HG03045 (cell line): Measurements from ENCODE around the gene GSTCD.
"Not testable (repeated sequence)": the region's sequence is repeated elsewhere in the genome, so short reads cannot be mapped to it uniquely, and the experiment has no call there.

ENCODE experiments used
- ATAC-seq: cut with Tn5 transposase; IDR thresholded peaks from one replicate; pipeline ENCODE4 v1.9.1; 2021; ENCODE audit warnings: mild to moderate bottlenecking, moderate library complexity; ENCODE audit not compliant: unreplicated experiment

GSTCD gene

DNA sequence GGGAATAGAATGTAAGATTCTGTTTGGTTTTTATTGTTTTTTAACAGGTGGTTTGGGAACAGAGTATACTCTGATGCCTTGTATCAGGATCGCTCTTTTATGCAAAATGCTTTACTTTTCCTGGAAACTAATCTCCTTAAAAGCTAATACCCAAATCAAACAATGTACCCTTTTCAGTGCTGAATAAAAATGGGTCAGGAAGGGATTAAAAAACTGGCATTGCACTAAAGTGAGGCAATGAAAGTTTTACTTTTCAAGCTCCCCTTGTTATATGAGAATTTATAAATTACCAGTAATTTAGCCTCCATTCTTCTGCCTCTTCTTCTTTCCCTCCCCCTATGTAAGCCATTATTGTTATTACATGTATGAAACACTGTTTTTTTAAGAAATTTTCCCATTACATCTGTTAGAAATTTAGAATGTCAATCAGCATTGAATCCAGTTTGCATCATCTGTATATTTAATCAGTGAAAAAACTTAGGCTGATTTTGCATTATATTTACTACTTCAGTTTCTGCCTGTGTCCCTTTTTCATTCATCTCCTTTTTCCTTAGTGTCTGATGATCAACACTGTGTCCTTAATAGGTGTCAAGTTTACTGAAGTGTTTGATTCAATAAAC lies 97.0 kb downstream of the GSTCD start:
- no peak for ATAC-seq

- no peak for ATAC-seq
Measured at GRCh38 chr4:105807496-105807895, 98.9 kb downstream of the GSTCD start.

DNA sequence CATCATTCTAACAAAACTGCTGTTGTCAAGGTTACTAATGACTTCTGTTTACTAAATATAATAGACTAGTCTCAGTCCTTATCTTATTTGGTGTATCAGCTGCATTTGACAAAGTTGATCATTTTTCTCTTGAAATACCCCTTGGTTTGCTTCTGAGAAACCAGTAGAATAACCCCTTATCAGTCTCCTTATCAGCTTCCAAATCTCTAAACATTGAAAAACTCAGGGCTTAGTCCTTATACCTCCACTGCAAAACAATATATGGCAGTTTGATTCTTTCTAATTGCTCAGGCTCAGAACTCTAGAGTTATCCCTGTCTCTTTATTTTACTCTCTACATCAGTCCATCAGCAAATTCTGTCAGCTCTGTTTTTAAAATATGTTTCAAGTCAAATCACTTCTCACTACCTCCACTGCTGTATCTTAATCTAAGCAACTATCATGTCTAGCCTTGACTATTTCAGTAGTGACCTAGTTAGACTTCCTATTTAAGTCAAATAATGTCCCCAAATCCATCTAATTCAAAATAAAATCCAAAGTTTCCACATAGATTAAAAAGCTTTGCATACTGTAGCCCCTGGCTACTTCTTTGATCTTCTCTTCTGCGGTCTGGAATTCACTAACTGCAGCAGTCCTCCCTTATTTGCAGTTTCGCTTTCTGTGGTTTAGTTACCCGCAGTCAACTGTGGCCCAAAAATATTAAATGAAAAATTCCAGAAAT lies 99.6 kb downstream of the GSTCD start:
- ATAC-seq, result no peak

- no peak for ATAC-seq
Measured at GRCh38 chr4:105808750-105809041, 100.1 kb downstream of the GSTCD start.

DNA sequence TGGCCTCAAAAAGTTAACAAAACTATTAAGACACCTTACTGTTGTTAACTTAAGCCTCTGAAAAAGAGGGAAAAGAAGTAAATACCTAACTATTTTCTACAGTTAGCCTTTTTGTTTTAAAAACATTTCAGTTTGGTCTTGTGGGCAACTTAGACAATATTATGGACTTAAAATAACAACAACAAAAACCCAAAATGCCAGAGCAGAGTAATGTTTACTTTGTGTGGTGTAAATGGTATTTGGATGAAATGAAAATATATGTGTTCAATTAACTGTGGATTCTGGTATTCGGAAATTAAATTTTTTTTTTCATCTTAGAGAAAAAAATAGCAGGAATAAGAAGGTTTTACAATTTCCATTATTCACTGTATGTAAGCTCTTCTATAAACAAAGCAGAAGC lies 107.1 kb downstream of the GSTCD start:
- ATAC-seq, result no peak

DNA sequence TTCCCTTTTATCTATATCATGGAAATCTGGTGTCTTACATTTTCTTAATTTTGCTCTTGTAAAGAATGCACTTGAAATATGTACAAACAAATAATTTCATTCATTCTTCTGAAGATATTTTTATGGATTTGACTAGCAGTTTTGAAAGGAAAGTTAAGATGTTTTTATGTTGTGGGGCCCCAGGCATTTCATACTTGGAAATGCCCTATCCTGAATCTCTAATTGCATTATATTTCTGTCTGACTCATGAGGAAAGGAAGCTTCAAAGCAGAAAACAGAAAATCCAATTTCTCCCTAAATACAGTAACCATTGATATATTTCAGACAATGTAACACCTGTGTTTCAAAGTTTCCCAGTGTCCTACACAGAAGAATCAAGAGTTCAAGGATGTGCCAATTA lies 113.5 kb downstream of the GSTCD start:
- ATAC-seq, result no peak

GRCh38 chr4:105828074-105828473 lies 119.5 kb downstream of the GSTCD start:
- ATAC-seq, result no peak

DNA sequence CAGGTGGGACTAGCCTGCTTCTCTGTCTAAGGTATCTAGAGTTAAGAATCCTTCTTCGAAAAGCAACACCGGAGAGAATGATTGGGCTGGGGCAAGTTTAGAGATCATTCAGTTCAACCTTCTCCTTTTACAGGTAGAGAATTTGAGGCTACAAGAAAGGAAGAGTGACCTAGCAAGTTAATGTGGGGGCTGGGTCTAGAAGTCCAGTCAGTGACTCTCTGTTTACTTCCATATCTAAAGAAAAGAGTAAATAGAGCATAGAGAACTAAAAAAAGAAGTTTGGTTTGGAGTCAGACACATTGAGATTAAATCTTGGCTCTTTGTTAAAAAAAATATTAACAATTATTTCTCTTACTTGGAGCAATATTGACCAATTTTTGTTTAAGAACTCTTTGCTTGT lies 122.6 kb downstream of the GSTCD start:
- no peak for ATAC-seq

DNA sequence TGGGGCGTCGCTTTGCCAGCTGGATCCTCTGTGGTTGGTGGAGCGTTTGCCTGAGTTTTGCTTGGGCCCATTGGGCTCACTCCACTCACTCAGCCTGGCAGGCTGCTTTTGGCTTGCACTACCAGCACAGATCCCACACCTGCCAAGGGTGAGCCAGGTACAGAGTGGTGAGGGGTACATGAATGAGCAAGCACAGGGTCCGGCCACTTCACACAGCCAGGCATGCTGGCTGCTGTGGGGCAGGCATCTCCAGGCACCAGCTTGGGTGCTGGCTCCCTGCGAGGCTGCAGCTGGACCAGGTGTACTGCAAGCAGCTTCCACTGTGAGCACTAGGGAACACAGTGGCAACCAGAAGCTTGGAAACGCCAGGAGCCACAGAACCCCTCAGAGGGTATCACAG lies 126.6 kb downstream of the GSTCD start:
- ATAC-seq, result no peak

- no peak for ATAC-seq
Measured at GRCh38 chr4:105836537-105836936, 128.0 kb downstream of the GSTCD start.

GRCh38 chr4:105837037-105837436 lies 128.5 kb downstream of the GSTCD start:
- ATAC-seq, result no peak

GRCh38 chr4:105838082-105838481 lies 129.5 kb downstream of the GSTCD start:
- no peak for ATAC-seq

DNA sequence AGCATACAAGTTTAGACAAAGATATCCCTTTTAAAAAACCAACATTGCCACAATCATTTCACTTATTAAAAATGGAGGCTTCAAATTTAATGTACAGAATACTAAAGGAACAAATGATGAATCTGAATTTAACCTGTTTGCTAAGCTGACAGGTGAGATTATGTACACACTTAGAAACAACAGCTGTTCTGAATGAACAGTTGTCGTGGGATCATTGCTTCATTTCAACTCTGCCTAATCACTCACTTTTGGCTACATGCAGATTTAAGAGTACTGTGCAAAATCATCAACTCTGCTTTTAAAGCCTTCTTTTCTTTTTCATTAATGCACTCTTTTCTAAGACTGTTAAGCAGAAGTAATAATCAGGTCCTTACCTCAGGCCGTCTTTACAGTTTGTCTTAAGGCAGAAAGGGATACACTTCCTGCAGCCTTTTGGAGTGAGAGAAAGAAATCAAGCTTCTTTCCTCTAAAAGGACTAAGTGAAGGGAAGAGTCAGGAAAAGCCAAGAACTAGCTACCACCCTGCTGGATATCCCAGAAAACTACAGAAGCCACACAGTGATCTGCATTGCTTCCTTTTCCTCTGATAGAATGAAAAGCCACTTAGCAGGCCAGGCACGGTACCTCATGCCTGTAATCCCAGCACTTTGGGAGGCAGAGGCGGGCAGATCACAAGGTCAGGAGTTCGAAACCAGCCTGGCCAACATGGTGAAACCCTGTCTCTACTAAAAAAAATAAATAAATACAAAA lies 132.0 kb downstream of the GSTCD start:
- no peak for ATAC-seq

DNA sequence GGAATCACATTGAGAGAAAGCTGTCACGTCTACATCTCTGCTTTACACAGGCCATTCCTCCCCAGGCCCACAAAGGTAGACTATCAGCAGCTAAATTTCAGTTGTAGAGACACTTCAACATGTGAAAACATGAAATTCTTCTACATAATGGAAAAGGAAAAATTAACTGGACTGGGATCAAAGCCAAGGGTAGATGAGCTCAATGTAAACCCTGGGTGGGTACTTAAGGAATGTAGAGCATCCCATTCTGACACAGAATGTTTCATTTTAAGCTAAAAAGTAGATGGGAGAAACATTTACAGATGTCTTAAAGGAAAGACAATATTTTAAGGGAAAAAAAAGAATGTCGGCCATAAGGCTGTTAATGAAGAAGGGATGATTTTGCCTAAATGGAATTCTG lies 135.4 kb downstream of the GSTCD start:
- ATAC-seq, result no peak

DNA sequence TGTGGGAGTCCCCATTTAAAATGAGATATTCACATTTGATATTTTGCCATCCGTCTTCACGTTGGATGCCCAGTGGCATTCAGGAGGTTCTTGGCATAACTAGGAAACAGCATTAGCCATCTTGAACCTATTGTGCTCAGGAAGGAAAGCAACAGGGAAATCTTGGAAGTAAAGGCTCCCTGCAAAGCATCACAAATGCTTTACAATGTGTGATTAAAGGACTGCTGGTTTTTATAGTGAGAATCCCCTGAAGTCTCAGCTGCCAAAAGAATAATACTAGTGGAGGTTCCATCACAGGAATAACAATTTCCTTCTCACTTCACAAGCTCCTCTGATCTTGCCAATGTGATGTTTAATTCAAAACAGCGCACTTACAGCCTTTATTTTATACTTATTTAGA lies 137.0 kb downstream of the GSTCD start:
- ATAC-seq, result no peak

DNA sequence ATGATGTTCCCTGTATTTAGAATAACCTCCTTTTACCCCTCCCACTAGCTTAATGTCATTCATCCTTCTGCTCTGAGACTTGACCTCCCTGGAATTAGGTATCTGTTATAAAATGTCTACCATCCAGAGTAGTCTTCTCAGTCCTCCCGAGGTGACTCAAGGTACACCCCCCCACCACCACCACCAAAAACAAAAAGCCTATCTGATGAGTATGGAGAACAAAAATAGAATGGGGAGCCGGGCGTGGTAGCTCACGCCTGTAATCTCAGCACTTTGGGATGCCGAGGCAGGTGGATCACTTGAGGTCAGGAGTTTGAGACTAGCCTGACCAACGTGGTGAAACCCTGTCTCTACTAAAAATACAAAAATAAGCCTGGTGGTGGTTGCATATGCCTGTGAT lies 139.8 kb downstream of the GSTCD start:
- not testable (repeated sequence) for ATAC-seq

GRCh38 chr4:105851196-105851595 lies 142.6 kb downstream of the GSTCD start:
- ATAC-seq, result no peak

DNA sequence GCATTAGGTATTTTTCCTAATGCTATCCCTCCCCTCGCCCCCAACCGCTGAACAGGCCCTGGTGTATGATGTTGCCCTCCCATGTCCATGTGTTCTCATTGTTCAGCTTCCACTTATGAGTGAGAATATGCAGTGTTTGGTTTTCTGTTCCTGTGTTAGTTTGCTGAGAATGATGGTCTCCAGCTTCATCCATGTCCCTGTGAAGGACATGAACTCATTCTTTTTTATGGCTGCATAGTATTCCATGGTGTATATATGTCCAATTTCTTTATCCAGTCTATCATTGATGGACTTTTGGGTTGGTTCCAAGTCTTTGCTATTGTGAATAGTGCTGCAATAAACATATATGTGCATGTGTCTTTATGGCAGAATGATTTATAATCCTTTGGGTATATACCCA lies 143.6 kb downstream of the GSTCD start:
- ATAC-seq, result not testable (repeated sequence)

DNA sequence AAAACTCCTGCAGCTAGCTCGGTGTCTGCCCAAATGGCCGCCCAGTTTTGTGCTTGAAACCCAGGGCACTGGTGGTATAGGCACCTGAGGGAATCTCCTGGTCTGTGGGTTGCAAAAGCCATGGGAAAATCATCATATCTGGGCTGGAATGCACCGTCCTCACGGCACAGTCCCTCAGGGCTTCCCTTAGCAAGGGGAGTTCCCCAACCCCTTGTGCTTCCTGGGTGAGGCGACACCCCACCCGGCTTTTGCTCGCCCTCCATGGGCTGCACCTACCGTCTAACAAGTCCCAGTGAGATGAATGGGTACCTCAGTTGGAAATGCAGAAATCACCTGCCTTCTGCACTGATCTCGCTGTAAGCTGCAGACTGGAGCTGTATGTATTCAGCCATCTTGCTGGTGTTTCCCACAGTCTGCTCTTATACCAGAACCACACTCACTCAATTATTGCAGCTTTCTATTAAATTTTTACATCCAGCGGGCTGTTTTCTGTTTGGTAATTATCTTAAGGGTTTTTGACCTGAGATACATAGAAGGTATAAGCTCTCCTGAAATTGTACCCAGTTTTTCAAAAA lies 150.0 kb downstream of the GSTCD start:
- no peak for ATAC-seq

DNA sequence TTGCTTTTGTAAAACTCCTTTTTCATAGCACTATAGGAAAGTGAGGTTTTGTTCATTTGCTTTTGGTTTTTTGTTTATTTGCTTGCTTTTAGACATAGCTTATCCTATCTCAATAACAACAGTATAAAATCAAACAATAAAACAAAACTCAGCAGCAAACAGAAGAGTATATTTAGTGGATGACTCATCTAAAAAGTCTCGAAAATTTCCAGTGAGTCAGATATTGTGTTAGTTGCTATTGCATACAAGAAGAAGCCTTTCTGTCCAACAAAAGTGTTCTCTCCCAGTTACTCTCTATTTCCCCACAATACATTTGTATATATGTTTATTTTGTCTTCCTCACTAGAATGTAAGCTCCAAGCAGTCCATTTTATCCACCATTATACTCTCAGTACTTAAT lies 150.6 kb downstream of the GSTCD start:
- no peak for ATAC-seq

GRCh38 chr4:105870963-105871362 lies 162.4 kb downstream of the GSTCD start:
- no peak for ATAC-seq

- no peak for ATAC-seq
Measured at GRCh38 chr4:105871997-105872396, 163.4 kb downstream of the GSTCD start.
